Nephron progenitor cell (in vitro differentiated cells): ENCODE results near the gene KLHL29.

Source experiments
- DNase-seq: peaks from one replicate; pipeline ENCODE4 v3.0.0; 2021
- H3K27ac Mint-ChIP-seq: 2 replicates; pipeline ENCODE4 v1.8.0; 2021; ENCODE audit warnings: mild to moderate bottlenecking, moderate library complexity, mixed read lengths
- H3K27me3 Mint-ChIP-seq: 2 replicates; pipeline ENCODE4 v1.8.0; 2021; ENCODE audit warnings: mild to moderate bottlenecking, low read depth, mixed read lengths; ENCODE audit not compliant: poor library complexity
- H3K36me3 Mint-ChIP-seq: 2 replicates; pipeline ENCODE4 v1.8.0; 2021; ENCODE audit warnings: low read depth, mixed read lengths
- H3K4me1 Mint-ChIP-seq: 2 replicates; pipeline ENCODE4 v1.8.0; 2021; ENCODE audit warnings: mixed read lengths
- H3K4me3 Mint-ChIP-seq: 2 replicates; pipeline ENCODE4 v1.8.0; 2021; ENCODE audit warnings: mild to moderate bottlenecking, moderate library complexity, mixed read lengths
- H3K9me3 Mint-ChIP-seq: 2 replicates; pipeline ENCODE4 v1.8.0; 2021; ENCODE audit warnings: mild to moderate bottlenecking, moderate library complexity, mixed read lengths
- CTCF ChIP-seq: fragments of 200-600 bp; sonication (generic); IDR thresholded peaks from 2 replicates; pipeline ENCODE4 v1.5.0; 2021; ENCODE audit warnings: antibody characterized with exemption

KLHL29 gene

DNA sequence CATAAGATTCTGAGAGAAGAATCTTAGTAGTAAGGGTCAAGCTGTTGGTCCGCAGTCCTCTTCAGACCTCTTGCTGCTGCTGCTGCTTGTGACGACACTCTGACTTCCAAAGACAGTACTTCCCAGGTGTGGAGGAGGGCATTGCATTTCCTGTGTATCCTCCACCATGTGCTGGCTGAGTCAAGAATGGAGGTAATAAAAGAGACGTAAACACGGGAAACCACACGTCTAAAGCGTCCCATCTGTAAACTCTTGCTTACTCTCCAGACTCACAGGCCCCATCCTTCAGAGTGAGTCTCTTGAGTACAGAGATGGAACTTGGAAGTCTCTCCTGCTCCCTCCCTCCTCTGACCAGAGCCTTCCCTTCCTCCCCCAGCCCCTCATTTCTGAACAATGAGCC is 25.6 kb downstream of the KLHL29 start:
- no peak overlapping the region for H3K27ac Mint-ChIP-seq
- no peaks in the 10 kb centered on the region for H3K9me3 Mint-ChIP-seq
- no peak for TF ChIP-seq CTCF
- no peaks in the 10 kb centered on the region for H3K36me3 Mint-ChIP-seq
- H3K4me3 Mint-ChIP-seq, result no peak overlapping the region
- H3K27me3 Mint-ChIP-seq, result peaks cover 3% of the 10 kb centered on the region
- peaks cover 27% of the 10 kb centered on the region for H3K4me1 Mint-ChIP-seq
- no peak for DNase-seq

DNA sequence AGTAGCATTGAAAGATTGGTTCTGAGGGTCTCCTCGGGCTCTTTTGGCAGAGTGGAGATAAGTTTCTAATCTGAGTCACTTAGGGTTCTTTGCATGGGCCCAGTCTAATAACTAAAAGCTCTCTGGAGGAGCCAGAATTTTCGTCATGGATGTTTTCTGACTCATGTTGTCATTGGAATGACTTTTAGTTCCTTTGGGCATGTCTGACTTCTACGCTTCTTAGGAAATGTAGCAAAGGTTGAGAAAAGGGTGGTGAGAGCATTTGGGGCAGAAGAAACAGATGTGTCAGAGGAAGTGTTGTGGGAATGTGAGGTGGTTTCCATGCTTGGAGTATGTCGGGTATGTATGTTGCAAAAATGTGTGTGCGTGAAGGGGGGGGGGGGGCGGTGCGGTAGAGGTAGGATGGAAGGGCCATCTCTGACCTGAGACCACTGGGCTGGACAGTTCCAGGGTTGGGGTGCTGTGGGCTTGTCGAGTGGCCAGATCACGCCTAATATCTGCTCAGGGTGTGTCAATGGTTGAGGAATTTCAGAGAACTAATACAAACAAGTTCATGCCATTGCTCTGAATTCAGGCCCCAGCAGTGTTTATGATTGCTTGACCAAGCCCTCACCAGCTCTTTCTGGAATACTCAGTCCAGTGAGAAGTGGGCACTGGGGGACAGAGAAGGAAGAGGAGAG is 26.9 kb downstream of the KLHL29 start:
- Mint-ChIP-seq H3K27ac (no peak overlapping the region), H3K27me3 (peaks cover 3% of the 10 kb centered on the region), H3K36me3 (no peaks in the 10 kb centered on the region), H3K4me3 (no peak overlapping the region), H3K9me3 (no peaks in the 10 kb centered on the region), H3K4me1 (peaks cover 27% of the 10 kb centered on the region)
- DNase-seq, result no peak
- no peak for TF ChIP-seq CTCF

DNA sequence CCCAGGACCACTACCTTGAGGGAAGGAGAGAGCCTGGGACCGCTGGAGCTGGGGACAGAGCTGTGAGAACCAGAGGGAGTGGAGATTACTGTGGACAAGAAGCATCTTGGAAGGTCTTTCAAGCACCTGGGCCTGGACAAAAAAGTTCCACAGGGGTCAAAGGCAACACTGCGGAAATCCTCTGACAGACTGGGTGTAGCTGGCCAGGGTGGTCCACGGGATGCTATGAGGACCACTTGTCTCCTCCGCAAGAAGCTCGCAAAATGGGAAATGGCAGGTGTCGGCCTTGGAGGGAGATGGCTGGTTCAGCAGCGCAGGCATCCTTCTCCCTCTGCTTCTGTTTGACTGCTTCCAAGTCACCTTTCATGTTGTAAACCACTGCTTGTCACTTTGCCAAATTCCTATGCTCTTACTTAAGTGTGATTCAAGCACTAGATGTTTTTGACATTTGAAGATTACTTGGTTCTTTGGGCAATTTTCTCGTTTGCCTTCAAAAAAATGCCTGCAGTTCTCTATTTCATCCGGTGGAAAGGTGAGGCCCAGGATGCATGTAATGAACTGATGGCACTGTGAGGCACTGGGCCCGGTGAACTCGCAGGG is 27.7 kb downstream of the KLHL29 start:
- Mint-ChIP-seq H3K27me3 (peaks cover 4% of the 10 kb centered on the region), H3K4me1 (peaks cover 27% of the 10 kb centered on the region), H3K36me3 (no peaks in the 10 kb centered on the region), H3K4me3 (no peak overlapping the region), H3K27ac (no peak overlapping the region), H3K9me3 (no peaks in the 10 kb centered on the region)
- DNase-seq, result no peak
- TF ChIP-seq CTCF, result no peak

DNA sequence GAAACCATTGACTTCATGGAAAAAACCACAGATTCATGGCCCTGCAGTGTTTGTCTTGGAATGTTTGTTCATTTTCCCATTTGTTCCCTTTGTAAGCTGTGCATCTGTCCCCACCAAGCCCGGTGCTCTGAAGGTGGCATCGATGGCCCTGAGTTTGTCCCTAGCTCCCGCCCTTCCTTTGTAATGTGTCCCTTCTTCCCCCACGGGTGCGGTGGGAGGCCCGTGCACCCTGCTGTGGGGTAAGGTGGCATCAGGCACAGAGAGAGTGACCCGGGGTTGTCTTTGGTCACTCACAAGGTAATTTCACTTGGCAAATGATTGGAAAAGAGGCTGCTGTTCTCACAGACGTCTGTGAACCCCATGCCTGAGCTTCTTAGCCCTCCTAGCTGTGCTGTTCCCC is 28.7 kb downstream of the KLHL29 start:
- Mint-ChIP-seq H3K36me3 (no peaks in the 10 kb centered on the region), H3K4me3 (no peak overlapping the region), H3K4me1 (peaks cover 27% of the 10 kb centered on the region), H3K9me3 (no peaks in the 10 kb centered on the region), H3K27ac (peak overlapping the region; percentile 37), H3K27me3 (peaks cover 7% of the 10 kb centered on the region)
- no peak for TF ChIP-seq CTCF
- DNase-seq, result no peak

DNA sequence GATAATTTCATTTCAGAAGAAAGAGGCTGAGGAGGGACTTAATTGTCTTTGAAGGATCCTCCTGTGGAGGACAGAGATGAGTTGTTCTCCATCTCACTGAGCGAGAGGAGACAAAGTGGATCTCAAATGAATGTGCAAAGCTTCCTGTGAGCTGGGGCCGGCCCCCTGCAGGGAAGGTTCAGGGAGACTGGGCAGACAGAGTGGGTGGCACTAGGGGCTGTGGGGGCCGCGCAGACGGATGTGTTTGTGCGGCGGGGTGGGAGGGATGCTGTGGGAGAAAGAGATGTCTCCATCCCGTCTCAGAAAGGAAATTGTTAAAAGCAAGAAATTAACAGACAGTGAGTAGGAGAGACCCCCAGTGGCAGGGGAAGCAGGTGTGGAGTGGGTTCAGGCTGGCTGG is 29.1 kb downstream of the KLHL29 start:
- Mint-ChIP-seq H3K4me3 (no peak overlapping the region), H3K36me3 (no peaks in the 10 kb centered on the region), H3K4me1 (peaks cover 27% of the 10 kb centered on the region), H3K9me3 (no peaks in the 10 kb centered on the region), H3K27ac (peak overlapping the region; percentile 37), H3K27me3 (peaks cover 7% of the 10 kb centered on the region)
- DNase-seq, result no peak
- TF ChIP-seq CTCF, result no peak

DNA sequence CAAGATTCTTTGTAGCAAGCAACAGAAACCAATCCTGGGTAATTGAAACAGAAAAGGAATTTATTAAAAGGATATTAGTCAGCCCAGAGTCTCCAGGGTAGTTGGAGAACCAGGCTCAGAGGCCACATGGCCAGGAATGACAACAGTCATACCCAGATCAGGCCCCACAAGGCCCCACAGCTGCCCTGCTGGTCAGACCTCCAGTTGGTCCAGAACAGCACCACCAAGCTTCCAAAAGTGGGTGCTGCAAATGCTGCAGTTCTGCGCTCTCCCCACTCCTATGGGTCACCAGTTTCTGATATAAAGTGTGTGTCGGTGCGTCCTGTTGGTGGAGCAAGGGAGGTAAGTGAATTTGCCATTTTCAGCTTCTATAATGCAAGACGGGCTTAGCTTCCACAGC is 29.9 kb downstream of the KLHL29 start:
- Mint-ChIP-seq H3K4me1 (peaks cover 29% of the 10 kb centered on the region), H3K4me3 (no peak overlapping the region)
- no peak for DNase-seq

More for the DNA sequence above, 29.9 kb downstream of the KLHL29 start:
- Mint-ChIP-seq H3K36me3 (no peaks in the 10 kb centered on the region), H3K9me3 (no peaks in the 10 kb centered on the region), H3K27ac (no peak overlapping the region), H3K27me3 (peaks cover 7% of the 10 kb centered on the region)
- no peak for TF ChIP-seq CTCF
